ENCODE results near the gene COL8A2.

DNA sequence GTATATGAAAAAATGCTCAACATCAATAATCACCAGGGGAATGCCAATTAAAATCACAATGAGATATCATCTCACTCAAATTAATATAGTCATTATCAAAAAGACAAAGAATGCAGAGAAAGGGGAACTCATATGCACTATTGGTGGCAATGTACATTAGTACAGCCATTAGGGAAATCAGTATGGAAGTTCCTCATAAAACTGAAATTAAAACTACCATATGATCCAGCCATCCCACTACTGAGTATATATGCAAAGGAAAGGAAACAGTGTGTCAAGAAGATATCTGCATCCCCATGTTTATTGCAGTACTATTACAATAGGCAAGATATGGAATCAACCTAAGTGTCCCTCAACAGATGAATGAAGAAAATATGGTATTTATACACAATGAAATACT lies 73.2 kb downstream of the COL8A2 start:
- TF ChIP-seq, protein P1, sequence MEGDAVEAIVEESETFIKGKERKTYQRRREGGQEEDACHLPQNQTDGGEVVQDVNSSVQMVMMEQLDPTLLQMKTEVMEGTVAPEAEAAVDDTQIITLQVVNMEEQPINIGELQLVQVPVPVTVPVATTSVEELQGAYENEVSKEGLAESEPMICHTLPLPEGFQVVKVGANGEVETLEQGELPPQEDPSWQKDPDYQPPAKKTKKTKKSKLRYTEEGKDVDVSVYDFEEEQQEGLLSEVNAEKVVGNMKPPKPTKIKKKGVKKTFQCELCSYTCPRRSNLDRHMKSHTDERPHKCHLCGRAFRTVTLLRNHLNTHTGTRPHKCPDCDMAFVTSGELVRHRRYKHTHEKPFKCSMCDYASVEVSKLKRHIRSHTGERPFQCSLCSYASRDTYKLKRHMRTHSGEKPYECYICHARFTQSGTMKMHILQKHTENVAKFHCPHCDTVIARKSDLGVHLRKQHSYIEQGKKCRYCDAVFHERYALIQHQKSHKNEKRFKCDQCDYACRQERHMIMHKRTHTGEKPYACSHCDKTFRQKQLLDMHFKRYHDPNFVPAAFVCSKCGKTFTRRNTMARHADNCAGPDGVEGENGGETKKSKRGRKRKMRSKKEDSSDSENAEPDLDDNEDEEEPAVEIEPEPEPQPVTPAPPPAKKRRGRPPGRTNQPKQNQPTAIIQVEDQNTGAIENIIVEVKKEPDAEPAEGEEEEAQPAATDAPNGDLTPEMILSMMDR (conservative IDR thresholded peaks at IDR 0.05; ENCODE audit: low read depth, low read length): no peak
- TF ChIP-seq EZH2 (IDR thresholded peaks at IDR 0.05; ENCODE audit: borderline replicate concordance, low read depth, low read length, poor library complexity, severe bottlenecking): no peak

Measured in A673 (cell line).